ENCODE data around the gene LRRC61. TPM values are rescaled to one million over a fixed set of nuclear protein-coding genes. Genes with fewer than 3 reads are reported as not detected.

LRRC61 gene
- total and polyA plus RNA-seq, 2 of the 13 experiments (the other 11 are each of a cell fraction or from before 2014, with no cell fraction given), result 33.0 to 34.8 TPM

Other genes with a start within 250 kb of the LRRC61 start
- 4.1 and 7.5 TPM in 2 replicates for gene ACTR3C, start 190 bp downstream of the LRRC61 start, total RNA-seq (2016; rRNA removed; fragmentation: Illumina TruSeq; extraction: Trizol)
- 3.2 and 3.8 TPM in 2 replicates for gene ACTR3C, start 190 bp downstream of the LRRC61 start, polyA plus RNA-seq (2011; rRNA removed)
- 94.6 and 172 TPM in 2 replicates for gene RARRES2, start 18.3 kb downstream of the LRRC61 start, total RNA-seq (2016; rRNA removed; fragmentation: Illumina TruSeq; extraction: Trizol)
- 134 and 157 TPM in 2 replicates for gene RARRES2, start 18.3 kb downstream of the LRRC61 start, polyA plus RNA-seq (2011; rRNA removed)
- gene REPIN1, start 45.5 kb downstream of the LRRC61 start, total RNA-seq (2016; rRNA removed; fragmentation: Illumina TruSeq; extraction: Trizol), result 86.4 and 108 TPM in 2 replicates
- gene REPIN1, start 45.5 kb downstream of the LRRC61 start, polyA plus RNA-seq (2011; rRNA removed), result 69.9 and 87.9 TPM in 2 replicates
- 3.1 and 4.5 TPM in 2 replicates for gene ZNF775, start 56.0 kb downstream of the LRRC61 start, total RNA-seq (2016; rRNA removed; fragmentation: Illumina TruSeq; extraction: Trizol)
- gene ZNF775, start 56.0 kb downstream of the LRRC61 start, polyA plus RNA-seq (2011; rRNA removed), result 3.2 and 3.8 TPM in 2 replicates
- not detected in 2 replicates for gene GIMAP8, start 127.3 kb downstream of the LRRC61 start, total RNA-seq (2016; rRNA removed; fragmentation: Illumina TruSeq; extraction: Trizol)
- gene GIMAP8, start 127.3 kb downstream of the LRRC61 start, polyA plus RNA-seq (2011; rRNA removed), result not detected in 2 replicates
- not detected in 2 replicates for gene GIMAP7, start 191.5 kb downstream of the LRRC61 start, total RNA-seq (2016; rRNA removed; fragmentation: Illumina TruSeq; extraction: Trizol)
- not detected in 2 replicates for gene GIMAP7, start 191.5 kb downstream of the LRRC61 start, polyA plus RNA-seq (2011; rRNA removed)
- not detected in 2 replicates for gene GIMAP4, start 244.0 kb downstream of the LRRC61 start, total RNA-seq (2016; rRNA removed; fragmentation: Illumina TruSeq; extraction: Trizol)
- not detected in 2 replicates for gene GIMAP4, start 244.0 kb downstream of the LRRC61 start, polyA plus RNA-seq (2011; rRNA removed)

All from HepG2 (cell line).